WI38 (cell line): ENCODE data around the gene B4GALNT4.

ENCODE experiments used
- H3K4me3 ChIP-seq: 2 replicates; pipeline ENCODE4 v1.5.1; 2011; ENCODE audit warnings: low read depth, mild to moderate bottlenecking, control low read depth, low read length
- CTCF ChIP-seq: IDR thresholded peaks from 2 replicates; pipeline ENCODE4 v1.5.1; 2012; ENCODE audit warnings: low read depth, mild to moderate bottlenecking, control low read depth, low read length

Gene B4GALNT4

GRCh38 chr11:364991-365725 lies 4.1 kb upstream of the B4GALNT4 start:
- H3K4me3 ChIP-seq, result no peak overlapping the region
- no peak for TF ChIP-seq CTCF

- H3K4me3 ChIP-seq, result no peak overlapping the region
- TF ChIP-seq CTCF, result no peak
Observed at GRCh38 chr11:365831-366230, 3.5 kb upstream of the B4GALNT4 start.

- H3K4me3 ChIP-seq, result no peak overlapping the region
- TF ChIP-seq CTCF, result no peak
Observed at GRCh38 chr11:367956-368413, 1.3 kb upstream of the B4GALNT4 start.

- TF ChIP-seq CTCF, result no peak
- no peak overlapping the region for H3K4me3 ChIP-seq
Observed at GRCh38 chr11:368414-369335, 624 bp upstream of the B4GALNT4 start.

GRCh38 chr11:370070-370941 lies 1.0 kb downstream of the B4GALNT4 start:
- H3K4me3 ChIP-seq, result no peak overlapping the region
- TF ChIP-seq CTCF, result no peak

- no peak for TF ChIP-seq CTCF
- H3K4me3 ChIP-seq, result no peak overlapping the region
Observed at GRCh38 chr11:371051-371450, 1.8 kb downstream of the B4GALNT4 start.
